ENCODE data around the gene SLC7A10. TPM values are rescaled to one million over a fixed set of nuclear protein-coding genes. Genes with fewer than 3 reads are reported as not detected.

Gene SLC7A10
- total and polyA plus RNA-seq, 12 donors: 0.31 to 0.70 (median 0.64) TPM; not detected in 7

DNA sequence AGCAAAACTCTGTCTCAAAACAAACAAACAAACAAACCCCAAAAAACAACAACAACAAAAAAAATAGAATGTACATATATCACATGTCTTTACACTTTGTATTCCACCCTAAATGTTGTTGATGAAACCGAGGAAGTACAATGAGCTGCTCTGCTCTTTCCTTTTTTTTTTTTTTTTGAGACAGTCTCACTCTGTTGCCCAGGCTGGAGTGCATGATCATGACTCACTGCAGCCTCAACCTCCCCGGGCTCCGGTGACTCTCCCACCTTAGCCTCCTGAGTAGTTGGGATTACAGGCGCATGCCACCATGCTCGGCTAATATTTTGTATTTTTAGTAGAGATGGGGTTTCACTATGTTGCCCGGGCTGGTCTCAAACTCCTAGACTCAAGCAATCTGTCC is 62.2 kb downstream of the SLC7A10 start:
- no peak for TF ChIP-seq CTCF (IDR thresholded peaks at IDR 0.05)
- Histone ChIP-seq H3K4me1 (peaks cover 0 to 28% (median 0%) of the 10 kb centered on the region in 9 donors), H3K4me3 (no peak overlapping the region), H3K27ac (no peak overlapping the region), H3K9me3 (peaks cover 0 to 17% (median 0%) of the 10 kb centered on the region in 11 donors), H3K36me3 (no peaks in the 10 kb centered on the region), H3K27me3 (no peaks in the 10 kb centered on the region)
- DNase-seq: no peak
- no peak for ATAC-seq
- intact Hi-C loops (cut with DNase I): no loop called here
- WGBS, 2 donors: 90 to 92% methylated on average over 6 of the region's 6 CpGs

GRCh38 chr19:33161201-33161600 is 64.4 kb downstream of the SLC7A10 start:
- H3K27me3 ChIP-seq: no peaks in the 10 kb centered on the region
- H3K4me1 ChIP-seq: peaks cover 0 to 34% (median 0%) of the 10 kb centered on the region in 9 donors
- DNase-seq (no peak), ATAC-seq (no peak)
- TF ChIP-seq CTCF (IDR thresholded peaks at IDR 0.05): no peak
- 64 to 75% methylated on average over 4 of the region's 4 CpGs for WGBS, 2 donors
- no peaks in the 10 kb centered on the region for H3K9me3 ChIP-seq
- H3K27ac ChIP-seq: no peak overlapping the region
- H3K4me3 ChIP-seq: no peak overlapping the region
- H3K36me3 ChIP-seq: no peaks in the 10 kb centered on the region
- intact Hi-C loops (cut with DNase I): no loop called here

DNA sequence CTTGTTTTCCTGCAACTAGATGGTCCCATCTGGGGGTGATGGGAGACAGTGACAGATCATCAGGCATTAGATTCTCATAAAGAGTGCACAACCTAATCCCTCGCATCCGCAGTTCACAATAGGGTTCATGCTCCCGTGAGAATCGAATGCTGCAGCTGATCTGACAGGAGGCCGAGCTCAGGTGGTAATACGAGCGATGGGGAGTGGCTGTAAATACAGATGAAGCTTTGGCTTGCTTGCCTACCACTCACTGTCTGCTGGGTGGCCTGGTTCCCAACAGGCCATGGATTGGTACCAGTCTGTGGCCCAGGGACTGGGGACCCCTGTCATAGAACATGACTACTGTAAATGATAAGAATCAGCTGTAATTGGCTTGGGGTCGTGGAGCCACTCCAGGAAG is 65.8 kb downstream of the SLC7A10 start:
- no peak overlapping the region for H3K4me3 ChIP-seq
- H3K4me1 ChIP-seq: peaks cover 0 to 34% (median 0%) of the 10 kb centered on the region in 9 donors
- no peak for TF ChIP-seq CTCF (IDR thresholded peaks at IDR 0.05)
- DNase-seq (no peak), ATAC-seq (no peak)
- no peaks in the 10 kb centered on the region for H3K27me3 ChIP-seq
- WGBS, 2 donors: 93 to 95% methylated on average over 8 of the region's 8 CpGs
- intact Hi-C loops (cut with DNase I): no loop called here
- H3K9me3 ChIP-seq: no peaks in the 10 kb centered on the region
- H3K36me3 ChIP-seq: no peaks in the 10 kb centered on the region
- no peak overlapping the region for H3K27ac ChIP-seq

GRCh38 chr19:33159149-33159548 is 66.5 kb downstream of the SLC7A10 start:
- Histone ChIP-seq H3K27me3 (no peaks in the 10 kb centered on the region), H3K9me3 (no peaks in the 10 kb centered on the region), H3K36me3 (no peaks in the 10 kb centered on the region), H3K4me1 (peaks cover 0 to 34% (median 0%) of the 10 kb centered on the region in 9 donors), H3K27ac (no peak overlapping the region), H3K4me3 (no peak overlapping the region)
- 96 to 99% methylated on average over 4 of the region's 4 CpGs for WGBS, 2 donors
- no peak for ATAC-seq
- intact Hi-C loops (cut with DNase I): no loop called here
- TF ChIP-seq CTCF (IDR thresholded peaks at IDR 0.05): no peak
- DNase-seq: no peak

Other genes starting within 250 kb of the SLC7A10 start
- gene RHPN2, start 161.0 kb downstream of the SLC7A10 start, total RNA-seq: 1 to 10 TPM in 6 of 10 donors, under 1 TPM in 4; 0.33 to 2.1 (median 1.2) TPM
- under 1 TPM; 0.68 to 0.95 TPM for gene RHPN2, start 161.0 kb downstream of the SLC7A10 start, polyA plus RNA-seq
- gene GPATCH1, start 144.7 kb downstream of the SLC7A10 start, total RNA-seq: 1 to 10 TPM; 4.5 to 7.4 (median 5.5) TPM
- gene GPATCH1, start 144.7 kb downstream of the SLC7A10 start, polyA plus RNA-seq: 1 to 10 TPM; 3.1 to 4.1 TPM
- under 1 TPM in 2 of 10 donors, not detected in 8; 0.13 to 0.37 TPM for gene WDR88, start 93.7 kb downstream of the SLC7A10 start, total RNA-seq
- gene WDR88, start 93.7 kb downstream of the SLC7A10 start, polyA plus RNA-seq: not detected
- 10 to 100 TPM; 13.7 to 23.6 (median 16.3) TPM for gene LRP3, start 31.5 kb downstream of the SLC7A10 start, total RNA-seq
- gene LRP3, start 31.5 kb downstream of the SLC7A10 start, polyA plus RNA-seq: 1 to 10 TPM; 8.5 to 9.9 TPM
- 1 to 10 TPM in 8 of 10 donors, under 1 TPM in 2; 0.71 to 7.7 (median 2.8) TPM for gene CEBPA, start 76.7 kb upstream of the SLC7A10 start, total RNA-seq
- gene CEBPA, start 76.7 kb upstream of the SLC7A10 start, polyA plus RNA-seq: 1 to 10 TPM; 3.4 to 4.4 TPM
- gene CEBPG, start 147.9 kb upstream of the SLC7A10 start, total RNA-seq: 10 to 100 TPM; 10.4 to 19.4 (median 13.4) TPM
- gene CEBPG, start 147.9 kb upstream of the SLC7A10 start, polyA plus RNA-seq: 10 to 100 TPM; 15.0 to 22.2 TPM

All from heart right ventricle (tissue), 16 donors.